Transverse colon (tissue), 4 donors: ENCODE measurements around the gene MRPL27.

ENCODE experiments used
- CTCF ChIP-seq, 5 experiments: fragments of 200-600 bp in 3 of 5; fragments of 450-650 bp in 2 of 5; sonication (generic) in 3 of 5; IDR thresholded peaks; 1 replicate in 2 of 5; 2 replicates in 3 of 5; pipeline ENCODE4 v1.5.1; 2016 to 2017; ENCODE audit warnings: antibody characterized with exemption in 5 of 5, inconsistent platforms in 3 of 5, mild to moderate bottlenecking in 2 of 5, moderate library complexity in 1 of 5
- EP300 ChIP-seq: sonication (generic); formaldehyde crosslinking; IDR thresholded peaks from one replicate; pipeline ENCODE4 v1.6.1; 2017; ENCODE audit warnings: antibody characterized with exemption, low read depth
- POLR2A ChIP-seq: fragments of 450-650 bp; IDR thresholded peaks from one replicate; pipeline ENCODE4 v1.6.1; 2016; ENCODE audit warnings: antibody characterized with exemption, mild to moderate bottlenecking, moderate library complexity
- POLR2AphosphoS5 ChIP-seq, 3 donors: sonication (generic); formaldehyde crosslinking; IDR thresholded peaks; one replicate each; pipeline ENCODE4 v1.6.1; 2016; ENCODE audit warnings: antibody characterized with exemption in 3 of 3

DNA sequence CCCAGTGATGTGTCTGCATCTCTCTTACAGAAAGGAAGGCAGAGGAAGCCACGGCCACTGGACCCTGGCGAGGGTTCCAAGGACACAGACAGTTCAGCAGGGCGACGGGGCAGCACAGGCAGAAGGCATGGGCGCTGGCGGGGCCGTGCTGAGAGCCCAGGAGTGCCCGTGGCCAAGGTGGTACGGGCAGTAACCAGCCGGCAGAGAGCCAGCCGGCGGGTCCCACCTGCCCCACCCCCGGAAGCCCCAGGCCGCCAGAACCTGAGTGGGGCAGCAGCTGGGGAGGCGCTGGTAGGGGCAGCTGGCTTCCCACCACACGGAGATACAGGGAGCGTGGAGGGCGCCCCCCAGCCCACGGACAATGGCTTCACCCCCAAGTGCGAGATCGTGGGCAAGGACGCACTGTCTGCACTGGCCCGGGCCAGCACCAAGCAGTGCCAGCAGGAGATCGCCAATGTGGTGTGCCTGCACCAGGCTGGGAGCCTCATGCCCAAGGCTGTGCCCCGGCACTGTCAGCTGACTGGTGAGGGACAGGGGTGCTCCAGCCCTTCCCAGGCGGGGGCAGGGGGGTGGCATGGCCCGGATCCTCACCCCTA lies 19.3 kb downstream of the MRPL27 start:
- TF ChIP-seq CTCF (IDR thresholded peaks at IDR 0.05) (no peak), EP300 (no peak), POLR2A (no peak), POLR2AphosphoS5 (IDR thresholded peaks at IDR 0.05) (no peak)
